GM18517 (cell line): Measurements from ENCODE around the gene OR10C1.
"Not testable (repeated sequence)": the region's sequence is repeated elsewhere in the genome, so short reads cannot be mapped to it uniquely, and the experiment has no call there.

Experiments
- ATAC-seq: cut with Tn5 transposase; IDR thresholded peaks from one replicate; pipeline ENCODE4 v1.9.1; 2021; ENCODE audit warnings: mild to moderate bottlenecking, moderate library complexity; ENCODE audit not compliant: unreplicated experiment

The OR10C1 gene

GRCh38 chr6:29439006-29439405 is at the start of gene OR10C1:
Gene OR10C1, plus strand, starts transcription at chr6:29439306. Its CDS starts 710 bp downstream, at chr6:29440016.
- no peak for ATAC-seq

GRCh38 chr6:29395331-29395730 is 43.8 kb upstream of the OR10C1 start, which contains the start of gene OR12D2:
Gene OR12D2, plus strand, starts transcription at chr6:29395631. Its CDS starts 1,069 bp downstream, at chr6:29396700.
- no peak for ATAC-seq

GRCh38 chr6:29399525-29399924 is 39.6 kb upstream of the OR10C1 start:
- ATAC-seq, result no peak

GRCh38 chr6:29403801-29404200 is 35.3 kb upstream of the OR10C1 start:
- ATAC-seq, result no peak

- no peak for ATAC-seq
Observed at GRCh38 chr6:29414588-29414987, 24.5 kb upstream of the OR10C1 start, which contains the start of gene OR12D1. Gene OR12D1, plus strand, starts transcription at chr6:29414928.

- ATAC-seq, result no peak
Observed at GRCh38 chr6:29419516-29419915, 19.6 kb upstream of the OR10C1 start.

GRCh38 chr6:29424168-29424567 is 14.9 kb upstream of the OR10C1 start:
- ATAC-seq, result no peak

- no peak for ATAC-seq
Observed at GRCh38 chr6:29424575-29424974, 14.5 kb upstream of the OR10C1 start.

- ATAC-seq, result no peak
Observed at GRCh38 chr6:29425075-29425474, 14.0 kb upstream of the OR10C1 start.

- ATAC-seq, result no peak
Observed at GRCh38 chr6:29426654-29427053, 12.5 kb upstream of the OR10C1 start.

- ATAC-seq, result not testable (repeated sequence)
Observed at GRCh38 chr6:29436730-29437129, 2.4 kb upstream of the OR10C1 start.

GRCh38 chr6:29442719-29443118 is 3.6 kb downstream of the OR10C1 start:
- no peak for ATAC-seq

GRCh38 chr6:29444031-29444430 is 4.9 kb downstream of the OR10C1 start:
- ATAC-seq, result not testable (repeated sequence)

GRCh38 chr6:29447670-29448069 is 8.6 kb downstream of the OR10C1 start:
- ATAC-seq, result no peak

GRCh38 chr6:29451471-29452193 is 12.5 kb downstream of the OR10C1 start:
- no peak for ATAC-seq

- no peak for ATAC-seq
Observed at GRCh38 chr6:29456971-29457370, 17.9 kb downstream of the OR10C1 start, which contains the start of the genes OR11A1 and OR2H1. Gene OR11A1, minus strand, starts transcription at chr6:29457071. Its CDS starts 29,430 bp downstream, at chr6:29427641. Gene OR2H1, plus strand, starts transcription at chr6:29457155. Its CDS starts 4,615 bp downstream, at chr6:29461770.

GRCh38 chr6:29461021-29461814 is 22.1 kb downstream of the OR10C1 start:
- no peak for ATAC-seq

GRCh38 chr6:29462022-29462421 is 22.9 kb downstream of the OR10C1 start:
- no peak for ATAC-seq

- ATAC-seq, result no peak
Observed at GRCh38 chr6:29465279-29465678, 26.2 kb downstream of the OR10C1 start.

GRCh38 chr6:29465801-29466200 is 26.7 kb downstream of the OR10C1 start:
- ATAC-seq, result no peak

- ATAC-seq, result no peak
Observed at GRCh38 chr6:29466241-29466640, 27.1 kb downstream of the OR10C1 start.

- ATAC-seq, result no peak
Observed at GRCh38 chr6:29474996-29475395, 35.9 kb downstream of the OR10C1 start.
